Activated T-helper 2 cell treated with anti-CD3 and anti-CD28 coated beads, Interferon-gamma antibody, Interleukin-2, Interleukin-4, amounts not matched to agents 10 μg/mL and 5 μg/mL and 100 μg/mL, durations not matched to agents 14 hours and 24 hours and 36 hours (primary cell): Measurements from ENCODE around the gene MRPS31. TPM values are rescaled to one million over a fixed set of nuclear protein-coding genes. Genes with fewer than 3 reads are reported as not detected.

ENCODE experiments used
- DNase-seq: peaks from one replicate; pipeline ENCODE4 v3.0.0; 2021; ENCODE audit warnings: low spot score
- H3K27ac Mint-ChIP-seq: one replicate; pipeline ENCODE4 v1.8.0; 2021; ENCODE audit warnings: mixed read lengths
- H3K27me3 Mint-ChIP-seq: one replicate; pipeline ENCODE4 v1.8.0; 2021; ENCODE audit warnings: low read depth, mixed read lengths
- H3K36me3 Mint-ChIP-seq: one replicate; pipeline ENCODE4 v1.8.0; 2021; ENCODE audit warnings: low read depth, mixed read lengths
- H3K4me1 Mint-ChIP-seq: one replicate; pipeline ENCODE4 v1.8.0; 2021; ENCODE audit warnings: low read depth, mixed read lengths
- H3K4me3 Mint-ChIP-seq: one replicate; pipeline ENCODE4 v1.8.0; 2021; ENCODE audit warnings: low read depth, mild to moderate bottlenecking, moderate library complexity, mixed read lengths
- H3K9me3 Mint-ChIP-seq: one replicate; pipeline ENCODE4 v1.8.0; 2021; ENCODE audit warnings: mixed read lengths
- intact Hi-C: fragments of 100-400 bp; cut with micrococcal nuclease; formaldehyde crosslinking; loops from one replicate; pipeline ENCODE4 v1.15.1; 2023
- total RNA-seq: library from RNA; stranded (reverse); gene quantifications from 2 replicates; pipeline ENCODE4 v1.2.3, GENCODE V29; 2022

Gene MRPS31
- total RNA-seq: 42.9 and 43.1 TPM in 2 replicates

DNA sequence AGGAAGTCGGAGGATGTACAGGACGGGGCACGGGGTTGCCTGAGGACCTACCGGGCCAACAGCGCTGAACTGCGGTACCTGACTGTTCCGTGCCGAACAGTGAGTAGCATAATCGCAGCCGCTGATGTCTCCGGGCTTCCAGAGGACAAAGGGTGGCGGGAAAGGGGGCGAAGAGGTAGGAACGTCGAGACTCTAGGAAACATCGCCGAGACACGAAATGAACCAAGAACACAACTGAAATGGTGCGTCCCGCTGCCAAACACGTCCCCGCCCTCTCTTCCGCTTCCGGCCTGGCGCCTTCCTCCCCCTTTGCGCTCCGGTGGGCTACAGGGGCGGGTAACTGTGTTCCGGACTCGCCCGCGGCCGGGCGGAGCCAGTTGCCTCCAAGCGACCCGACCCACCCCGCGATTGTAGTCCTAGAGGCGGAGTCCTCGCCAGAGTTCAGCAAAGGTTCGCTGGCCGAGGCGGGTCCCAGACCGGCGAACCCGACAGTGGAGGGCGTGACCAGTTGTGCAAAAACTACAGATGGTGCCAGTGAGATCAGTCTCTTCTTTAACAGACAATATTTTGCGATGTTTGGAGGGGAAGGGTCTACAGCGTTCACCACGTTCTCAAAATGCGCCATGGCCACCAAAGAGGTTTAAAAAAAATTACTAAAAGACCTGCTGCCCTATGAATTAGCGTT, at the start of gene MRPS31:
MRPS31 (minus strand) TSS at position 257 of the 685 bp plus-strand sequence; CDS start at position 203, 54 bp downstream.
- peak; percentile 94 for DNase-seq
- H3K9me3 Mint-ChIP-seq: no peaks in the 10 kb centered on the region
- intact Hi-C loops: loop anchor here (2.0 to 10.0 kb wide), 8 partner anchors 16 to 1736 kb away; partner anchors contain the start of genes NHLRC3, PROSER1 and RGCC
- peaks cover 21% of the 10 kb centered on the region for H3K36me3 Mint-ChIP-seq
- H3K4me1 Mint-ChIP-seq: peaks cover 36% of the 10 kb centered on the region
- H3K4me3 Mint-ChIP-seq: peak within 1 kb of the TSS; percentile 89
- peak within 1 kb of the TSS; percentile 90 for H3K27ac Mint-ChIP-seq
- H3K27me3 Mint-ChIP-seq: no peaks in the 10 kb centered on the region

GRCh38 chr13:40819797-40820315, 48.9 kb upstream of the MRPS31 start:
- Mint-ChIP-seq H3K9me3 (no peaks in the 10 kb centered on the region), H3K27me3 (no peaks in the 10 kb centered on the region), H3K4me3 (no peak overlapping the region), H3K36me3 (peaks cover 3% of the 10 kb centered on the region), H3K27ac (no peak overlapping the region), H3K4me1 (peaks cover 11% of the 10 kb centered on the region)
- DNase-seq: no peak
- intact Hi-C loops: no loop called here

- no peak for DNase-seq
- intact Hi-C loops: no loop called here
- peaks cover 12% of the 10 kb centered on the region for H3K4me1 Mint-ChIP-seq
- H3K36me3 Mint-ChIP-seq: peaks cover 6% of the 10 kb centered on the region
- no peak overlapping the region for H3K4me3 Mint-ChIP-seq
- H3K9me3 Mint-ChIP-seq: no peaks in the 10 kb centered on the region
- H3K27me3 Mint-ChIP-seq: no peaks in the 10 kb centered on the region
- no peak overlapping the region for H3K27ac Mint-ChIP-seq
These were observed 47.9 kb upstream of the MRPS31 start for GRCh38 chr13:40818926-40819325.

DNA sequence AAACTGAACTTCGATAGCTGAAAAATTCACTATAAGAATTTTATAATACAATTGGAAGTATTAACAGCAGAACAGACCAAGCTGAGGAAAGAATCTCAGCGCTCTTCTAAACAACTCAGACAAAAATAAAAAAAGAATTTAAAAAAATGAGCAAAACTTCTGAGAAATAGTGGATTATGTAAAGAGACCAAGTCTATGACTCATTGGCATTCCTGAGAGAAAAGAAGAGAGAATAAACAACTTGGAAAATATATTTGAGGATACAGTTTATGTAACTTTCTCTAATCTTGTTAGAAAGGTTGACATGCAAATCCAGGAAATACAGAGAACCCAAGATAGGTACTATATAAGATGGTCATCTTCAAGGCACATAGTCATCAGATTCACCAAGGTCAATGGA, 43.8 kb upstream of the MRPS31 start:
- Mint-ChIP-seq H3K9me3 (no peaks in the 10 kb centered on the region), H3K27ac (no peak overlapping the region), H3K36me3 (peaks cover 11% of the 10 kb centered on the region), H3K27me3 (no peaks in the 10 kb centered on the region), H3K4me1 (peaks cover 8% of the 10 kb centered on the region), H3K4me3 (no peak overlapping the region)
- DNase-seq: no peak
- intact Hi-C loops: loop anchor here (1.0 kb wide), 1 partner anchor 38 kb away; no protein-coding TSS in a partner anchor

DNA sequence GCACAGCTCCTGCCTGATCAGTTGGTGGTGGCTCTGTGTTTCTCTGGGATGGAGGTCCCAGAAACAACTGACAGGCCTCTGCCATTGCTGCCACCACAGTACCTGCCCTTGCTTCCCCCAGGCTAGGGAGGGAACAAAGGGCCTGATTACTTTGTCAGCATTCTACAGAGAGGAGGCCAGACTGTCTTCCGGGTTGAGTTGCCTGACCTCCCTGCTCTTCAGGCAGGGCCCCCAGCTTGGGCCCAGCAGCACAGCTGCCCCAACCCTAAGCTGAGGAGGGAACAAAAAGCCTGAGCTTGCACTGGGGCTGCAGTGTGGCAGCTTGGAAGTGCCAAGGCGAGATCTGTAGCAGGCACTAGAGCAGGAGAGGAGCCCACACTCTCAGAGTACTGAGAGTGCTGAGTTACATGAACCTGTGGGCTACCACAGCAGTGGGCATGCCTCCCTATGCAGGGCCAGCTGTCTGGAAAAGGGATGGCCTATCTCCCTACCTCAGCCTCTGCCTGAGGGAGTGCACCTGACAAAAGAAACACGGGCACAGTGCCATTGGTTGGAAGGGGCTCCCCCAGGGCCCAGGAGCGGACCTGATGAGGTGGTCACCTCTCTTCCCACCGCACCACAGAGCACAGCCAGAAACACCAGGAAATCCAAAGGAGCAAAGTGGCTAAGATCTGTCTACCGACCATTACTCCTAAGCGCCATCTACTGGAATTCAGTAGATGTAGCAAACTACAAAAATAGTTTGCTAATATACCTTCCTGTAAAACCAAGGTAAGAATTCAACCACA, 42.9 kb upstream of the MRPS31 start:
- Mint-ChIP-seq H3K36me3 (peaks cover 20% of the 10 kb centered on the region), H3K4me1 (peaks cover 1% of the 10 kb centered on the region), H3K4me3 (no peak overlapping the region), H3K27ac (no peak overlapping the region), H3K27me3 (no peaks in the 10 kb centered on the region), H3K9me3 (no peaks in the 10 kb centered on the region)
- intact Hi-C loops: loop anchor here (1.0 kb wide), 1 partner anchor 37 kb away; no protein-coding TSS in a partner anchor
- DNase-seq: no peak

- intact Hi-C loops: no loop called here
- no peak for DNase-seq
- no peaks in the 10 kb centered on the region for H3K9me3 Mint-ChIP-seq
- peaks cover 1% of the 10 kb centered on the region for H3K4me1 Mint-ChIP-seq
- no peak overlapping the region for H3K27ac Mint-ChIP-seq
- no peak overlapping the region for H3K4me3 Mint-ChIP-seq
- H3K36me3 Mint-ChIP-seq: peaks cover 25% of the 10 kb centered on the region
- no peaks in the 10 kb centered on the region for H3K27me3 Mint-ChIP-seq
These were observed 41.9 kb upstream of the MRPS31 start for GRCh38 chr13:40812724-40813445.

- H3K4me1 Mint-ChIP-seq: peaks cover 1% of the 10 kb centered on the region
- intact Hi-C loops: no loop called here
- no peak overlapping the region for H3K27ac Mint-ChIP-seq
- DNase-seq: no peak
- no peaks in the 10 kb centered on the region for H3K9me3 Mint-ChIP-seq
- no peak overlapping the region for H3K4me3 Mint-ChIP-seq
- no peaks in the 10 kb centered on the region for H3K27me3 Mint-ChIP-seq
- H3K36me3 Mint-ChIP-seq: peaks cover 27% of the 10 kb centered on the region
These were observed 41.1 kb upstream of the MRPS31 start for GRCh38 chr13:40812102-40812501.

DNA sequence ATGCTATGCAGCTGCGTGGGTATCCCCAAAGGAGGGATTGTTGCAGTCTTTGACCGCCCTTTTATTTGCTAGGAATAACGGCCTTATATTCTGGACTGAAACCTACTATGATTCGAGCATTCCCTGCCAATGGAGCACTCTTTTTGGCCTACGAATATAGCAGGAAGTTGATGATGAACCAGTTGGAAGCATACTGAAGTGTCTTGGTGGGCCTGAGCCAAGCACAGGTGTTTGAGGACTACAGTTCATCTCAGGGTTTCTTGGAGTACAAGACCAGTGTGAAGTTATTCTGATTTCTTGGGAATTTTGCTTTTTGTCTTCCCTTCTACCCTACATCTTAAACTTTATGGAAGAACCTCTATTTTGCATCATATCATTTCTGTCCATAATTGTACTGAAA, 38.5 kb upstream of the MRPS31 start:
- H3K4me1 Mint-ChIP-seq: peaks cover 1% of the 10 kb centered on the region
- DNase-seq: no peak
- H3K36me3 Mint-ChIP-seq: peaks cover 37% of the 10 kb centered on the region

GRCh38 chr13:40806241-40806640, 35.3 kb upstream of the MRPS31 start:
- intact Hi-C loops: no loop called here
- H3K27me3 Mint-ChIP-seq: no peaks in the 10 kb centered on the region
- peaks cover 46% of the 10 kb centered on the region for H3K36me3 Mint-ChIP-seq

More for the DNA sequence above, 38.5 kb upstream of the MRPS31 start:
- Mint-ChIP-seq H3K4me3 (no peak overlapping the region), H3K9me3 (no peaks in the 10 kb centered on the region), H3K27ac (no peak overlapping the region), H3K27me3 (no peaks in the 10 kb centered on the region)
- intact Hi-C loops: no loop called here

GRCh38 chr13:40803316-40803715, 32.3 kb upstream of the MRPS31 start:
- Mint-ChIP-seq H3K36me3 (peaks cover 44% of the 10 kb centered on the region), H3K27me3 (no peaks in the 10 kb centered on the region), H3K4me1 (peaks cover 4% of the 10 kb centered on the region), H3K27ac (no peak overlapping the region), H3K9me3 (no peaks in the 10 kb centered on the region), H3K4me3 (no peak overlapping the region)
- intact Hi-C loops: no loop called here
- DNase-seq: no peak

More at GRCh38 chr13:40806241-40806640, 35.3 kb upstream of the MRPS31 start:
- DNase-seq: no peak
- Mint-ChIP-seq H3K9me3 (no peaks in the 10 kb centered on the region), H3K4me1 (no peaks in the 10 kb centered on the region), H3K4me3 (no peak overlapping the region), H3K27ac (no peak overlapping the region)

DNA sequence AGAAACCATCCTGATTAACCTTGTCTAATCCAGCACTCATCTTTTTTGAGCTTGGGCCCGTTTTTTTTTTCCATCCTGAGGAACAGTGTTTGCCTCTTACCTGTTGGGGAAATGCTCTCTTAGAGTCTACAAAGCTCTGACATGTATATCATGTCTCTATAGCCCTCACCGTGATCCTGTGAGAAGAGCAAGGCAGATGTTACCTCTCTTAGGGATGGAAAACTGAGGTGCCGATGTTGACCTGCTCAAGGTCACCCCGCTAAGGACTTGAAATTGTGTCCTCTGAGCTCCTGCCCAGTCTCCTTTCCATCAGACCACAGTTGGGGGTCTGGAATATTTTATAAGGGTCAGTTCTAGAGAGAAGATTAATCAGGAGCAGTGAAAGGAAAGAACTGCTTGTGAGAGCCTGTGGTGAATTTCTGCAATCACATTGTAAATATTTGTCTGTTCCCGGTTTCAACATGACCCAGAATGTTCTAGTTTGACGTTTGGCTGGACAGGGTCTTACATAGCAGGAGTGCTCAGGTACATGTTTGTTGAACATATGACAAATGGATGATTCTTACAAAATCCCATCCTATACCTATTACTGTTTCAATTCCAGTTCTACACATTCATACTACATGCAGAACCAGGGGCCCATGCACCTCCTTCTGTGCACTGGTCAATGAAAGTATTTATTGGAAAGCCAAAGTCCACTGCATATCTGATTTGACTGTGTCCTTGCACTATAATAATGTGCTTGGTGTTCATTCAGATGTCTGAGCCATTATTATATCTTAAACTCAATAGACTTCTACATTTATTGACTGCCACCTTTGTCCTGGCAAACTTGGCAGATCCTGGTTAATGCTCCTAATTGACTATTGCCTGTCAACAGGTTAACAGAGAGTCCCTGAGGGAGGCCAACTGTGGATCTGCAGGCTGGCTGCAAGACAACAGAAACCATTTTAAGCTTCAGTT, 30.5 kb upstream of the MRPS31 start:
- H3K36me3 Mint-ChIP-seq: peaks cover 36% of the 10 kb centered on the region
- no peak overlapping the region for H3K4me3 Mint-ChIP-seq
- H3K4me1 Mint-ChIP-seq: peaks cover 4% of the 10 kb centered on the region
- no peaks in the 10 kb centered on the region for H3K27me3 Mint-ChIP-seq
- DNase-seq: no peak
- intact Hi-C loops: no loop called here
- H3K27ac Mint-ChIP-seq: no peak overlapping the region
- no peaks in the 10 kb centered on the region for H3K9me3 Mint-ChIP-seq

- no peaks in the 10 kb centered on the region for H3K9me3 Mint-ChIP-seq
- H3K27ac Mint-ChIP-seq: no peak overlapping the region
- H3K36me3 Mint-ChIP-seq: peaks cover 29% of the 10 kb centered on the region
- intact Hi-C loops: no loop called here
- no peak overlapping the region for H3K4me3 Mint-ChIP-seq
- DNase-seq: no peak
- no peaks in the 10 kb centered on the region for H3K27me3 Mint-ChIP-seq
- peaks cover 4% of the 10 kb centered on the region for H3K4me1 Mint-ChIP-seq
These were observed 29.6 kb upstream of the MRPS31 start for GRCh38 chr13:40800559-40800958.
